Activated T-cell treated with anti-CD3 and anti-CD28 coated beads, Interleukin-2, amount 50 U/mL, for 24 hours (primary cell): ENCODE data around the gene METTL16.

Source experiments
- DNase-seq: peaks from one replicate; pipeline ENCODE4 v3.0.0-alpha.2; 2020
- H3K27ac Mint-ChIP-seq: 2 replicates; pipeline ENCODE4 v1.8.0; 2020; ENCODE audit warnings: mild to moderate bottlenecking, mixed read lengths
- H3K27me3 Mint-ChIP-seq: 2 replicates; pipeline ENCODE4 v1.8.0; 2020; ENCODE audit warnings: mixed read lengths
- H3K36me3 Mint-ChIP-seq: 2 replicates; pipeline ENCODE4 v1.8.0; 2020; ENCODE audit warnings: low read depth, mixed read lengths
- H3K4me1 Mint-ChIP-seq: 2 replicates; pipeline ENCODE4 v1.8.0; 2020; ENCODE audit warnings: low read depth, mixed read lengths
- H3K4me3 Mint-ChIP-seq: 2 replicates; pipeline ENCODE4 v1.8.0; 2020; ENCODE audit warnings: mild to moderate bottlenecking, moderate library complexity, mixed read lengths
- H3K9me3 Mint-ChIP-seq: 2 replicates; pipeline ENCODE4 v1.8.0; 2020; ENCODE audit warnings: mixed read lengths

The METTL16 gene

GRCh38 chr17:2427215-2427614, 84.5 kb downstream of the METTL16 start:
- Mint-ChIP-seq H3K9me3 (no peaks in the 10 kb centered on the region), H3K27ac (peak overlapping the region; percentile 40), H3K4me3 (no peak overlapping the region), H3K27me3 (no peaks in the 10 kb centered on the region), H3K36me3 (peaks cover 44% of the 10 kb centered on the region), H3K4me1 (no peaks in the 10 kb centered on the region)
- DNase-seq, result no peak

DNA sequence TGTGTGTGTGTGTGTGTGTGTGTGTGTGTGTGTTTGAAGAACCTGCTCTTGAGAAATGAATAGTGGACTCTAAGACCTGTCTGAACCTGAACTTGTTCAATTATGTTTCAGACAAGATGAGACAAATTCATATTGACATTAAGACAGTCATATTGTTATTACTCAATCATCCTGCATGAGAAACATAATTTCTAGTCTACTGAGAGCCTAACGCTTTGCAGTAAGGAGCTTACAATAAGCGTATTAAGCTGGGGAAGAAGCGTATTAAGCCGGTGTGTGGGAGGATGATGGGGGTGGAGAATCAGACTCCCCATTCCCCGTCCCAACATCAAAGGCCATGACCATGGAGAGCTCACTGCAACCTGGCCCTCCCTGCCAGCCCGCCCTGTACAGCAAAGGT, 88.4 kb downstream of the METTL16 start:
- H3K4me1 Mint-ChIP-seq, result no peaks in the 10 kb centered on the region
- H3K27me3 Mint-ChIP-seq, result no peaks in the 10 kb centered on the region
- H3K27ac Mint-ChIP-seq, result no peak overlapping the region
- no peaks in the 10 kb centered on the region for H3K9me3 Mint-ChIP-seq
- H3K36me3 Mint-ChIP-seq, result peaks cover 71% of the 10 kb centered on the region
- no peak overlapping the region for H3K4me3 Mint-ChIP-seq
- no peak for DNase-seq

DNA sequence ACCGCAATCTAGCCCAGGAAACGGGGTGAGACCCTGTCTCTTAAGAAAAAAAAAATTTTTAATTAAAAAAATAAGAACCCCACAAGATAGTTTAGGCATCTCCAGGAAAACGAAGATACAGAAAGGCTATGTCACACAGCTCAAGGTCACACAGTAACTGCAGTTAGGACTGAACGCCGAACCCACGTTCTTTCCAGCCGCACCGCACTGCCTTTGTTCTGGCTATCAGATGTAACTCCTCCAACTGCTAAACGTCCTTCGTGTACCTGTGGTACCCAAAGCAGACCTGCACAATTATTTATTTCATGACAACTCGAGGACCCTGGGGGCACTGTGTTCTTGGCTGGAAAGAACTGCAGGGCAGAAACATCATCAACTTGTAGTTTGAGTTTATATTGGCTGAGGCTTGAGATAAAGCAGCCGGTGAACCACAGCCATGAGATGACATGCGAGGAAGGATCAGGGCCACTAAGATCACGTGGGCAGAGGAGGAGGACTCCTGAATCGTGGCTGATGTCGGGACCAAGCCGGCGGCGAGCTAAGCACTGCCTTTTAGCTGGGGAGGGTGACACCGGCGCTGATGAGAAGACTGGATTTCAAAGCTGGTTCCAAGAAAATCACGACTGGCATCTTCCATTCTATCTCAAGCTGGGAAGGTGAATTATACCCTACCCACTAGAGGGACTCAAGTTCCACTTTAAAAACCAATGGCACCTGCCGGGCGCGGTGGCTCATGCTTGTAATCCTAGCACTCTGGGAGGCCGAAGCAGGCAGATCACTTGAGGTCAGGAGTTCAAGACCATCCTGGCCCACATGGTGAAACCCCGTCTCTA, 90.2 kb downstream of the METTL16 start:
- no peak overlapping the region for H3K27ac Mint-ChIP-seq
- H3K4me3 Mint-ChIP-seq, result no peak overlapping the region
- H3K9me3 Mint-ChIP-seq, result no peaks in the 10 kb centered on the region
- H3K27me3 Mint-ChIP-seq, result no peaks in the 10 kb centered on the region
- H3K4me1 Mint-ChIP-seq, result peaks cover 4% of the 10 kb centered on the region
- peaks cover 73% of the 10 kb centered on the region for H3K36me3 Mint-ChIP-seq
- DNase-seq, result no peak

DNA sequence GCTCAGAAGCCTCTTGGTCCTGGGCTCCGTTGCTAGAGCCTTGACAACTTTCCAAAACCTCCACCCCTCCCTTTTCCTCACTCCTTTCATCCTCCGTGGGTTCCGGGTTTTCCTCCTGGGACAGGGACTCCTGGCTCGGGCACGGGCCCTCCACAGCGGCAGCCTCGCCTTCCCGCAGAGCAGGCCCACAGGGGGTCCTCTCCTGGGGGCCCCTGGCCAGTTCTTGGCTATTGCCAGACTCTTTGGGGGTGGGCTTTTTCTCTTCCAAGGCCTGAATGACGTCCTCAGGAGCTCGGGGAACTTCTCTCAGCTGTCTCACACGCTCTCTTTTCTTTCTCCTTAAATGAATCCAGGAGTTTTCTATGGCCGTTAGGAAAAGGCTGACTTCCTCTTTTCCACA, 91.5 kb downstream of the METTL16 start:
- Mint-ChIP-seq H3K4me3 (no peak overlapping the region), H3K9me3 (no peaks in the 10 kb centered on the region), H3K36me3 (peaks cover 74% of the 10 kb centered on the region), H3K27me3 (no peaks in the 10 kb centered on the region), H3K27ac (peak overlapping the region; percentile 33), H3K4me1 (peaks cover 4% of the 10 kb centered on the region)
- no peak for DNase-seq

GRCh38 chr17:2419486-2419885, 92.2 kb downstream of the METTL16 start:
- H3K36me3 Mint-ChIP-seq, result peaks cover 77% of the 10 kb centered on the region

DNA sequence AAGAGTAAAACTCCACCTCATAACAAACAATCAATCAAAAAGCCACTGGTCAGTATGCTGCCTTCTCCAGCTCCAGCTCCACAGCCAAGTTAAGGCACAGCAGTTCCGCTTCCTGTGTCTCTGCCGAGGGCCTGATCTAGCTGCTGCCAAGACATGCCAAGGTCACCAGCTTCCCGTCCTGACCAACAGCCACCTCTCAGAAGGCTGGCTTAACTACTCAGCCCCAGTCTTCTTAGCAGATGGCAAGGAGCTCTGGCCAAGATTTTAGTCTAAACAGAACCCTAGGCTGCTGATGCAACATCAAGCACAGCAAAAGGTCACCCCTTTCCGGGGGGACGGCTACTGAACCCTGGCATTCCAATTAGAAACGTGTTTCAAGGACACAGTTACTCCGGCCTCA, 93.1 kb downstream of the METTL16 start:
- DNase-seq, result no peak
- H3K27ac Mint-ChIP-seq, result peak overlapping the region; percentile 52
- H3K27me3 Mint-ChIP-seq, result no peaks in the 10 kb centered on the region
- H3K9me3 Mint-ChIP-seq, result no peaks in the 10 kb centered on the region
- peaks cover 4% of the 10 kb centered on the region for H3K4me1 Mint-ChIP-seq
- H3K4me3 Mint-ChIP-seq, result no peak overlapping the region
- H3K36me3 Mint-ChIP-seq, result peaks cover 84% of the 10 kb centered on the region

More at GRCh38 chr17:2419486-2419885, 92.2 kb downstream of the METTL16 start:
- DNase-seq, result no peak
- Mint-ChIP-seq H3K27ac (peak overlapping the region; percentile 29), H3K9me3 (no peaks in the 10 kb centered on the region), H3K4me3 (no peak overlapping the region), H3K27me3 (no peaks in the 10 kb centered on the region), H3K4me1 (peaks cover 4% of the 10 kb centered on the region)

DNA sequence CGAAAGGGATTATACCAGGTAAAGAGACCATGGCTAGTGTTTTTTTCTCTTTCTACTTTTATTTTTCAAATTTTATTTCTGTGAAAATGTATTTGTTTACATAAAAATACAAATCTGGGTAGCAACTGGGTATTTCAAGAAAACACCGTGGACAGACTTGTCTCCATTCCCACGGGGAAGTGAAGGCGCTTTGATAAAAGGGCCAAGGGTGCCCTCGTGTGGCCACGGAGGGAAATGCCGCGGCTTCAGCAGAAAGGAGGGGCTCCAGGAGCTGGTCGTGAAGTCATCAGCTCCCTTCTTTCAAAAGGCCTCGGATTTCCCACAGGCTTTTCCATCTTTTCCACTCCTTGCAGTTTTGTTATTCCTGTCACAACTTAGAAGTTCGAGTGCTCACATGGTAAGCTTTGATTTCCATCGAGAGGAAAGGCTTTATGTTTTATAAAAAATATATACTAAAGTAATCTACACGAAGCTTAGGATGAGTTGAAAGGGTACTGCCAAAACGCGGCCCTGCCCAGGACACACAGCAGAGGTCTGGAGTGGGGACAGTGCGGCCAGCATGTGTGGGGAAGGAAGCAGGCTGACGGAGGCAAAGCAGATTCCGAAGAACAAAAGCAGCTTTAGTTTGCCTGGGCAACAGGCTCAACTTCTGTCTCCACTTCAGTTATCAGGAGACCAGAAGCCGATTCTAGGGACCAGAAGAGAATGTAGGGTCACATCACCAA, 95.5 kb downstream of the METTL16 start:
- H3K4me3 Mint-ChIP-seq, result no peak overlapping the region
- H3K27me3 Mint-ChIP-seq, result no peaks in the 10 kb centered on the region
- H3K4me1 Mint-ChIP-seq, result peaks cover 4% of the 10 kb centered on the region
- H3K27ac Mint-ChIP-seq, result peak overlapping the region; percentile 76
- peaks cover 82% of the 10 kb centered on the region for H3K36me3 Mint-ChIP-seq
- no peaks in the 10 kb centered on the region for H3K9me3 Mint-ChIP-seq
- DNase-seq, result peak; percentile 90

- H3K36me3 Mint-ChIP-seq, result peaks cover 80% of the 10 kb centered on the region
- H3K4me1 Mint-ChIP-seq, result peaks cover 4% of the 10 kb centered on the region
- peak overlapping the region; percentile 26 for H3K27ac Mint-ChIP-seq
- no peaks in the 10 kb centered on the region for H3K9me3 Mint-ChIP-seq
- H3K27me3 Mint-ChIP-seq, result no peaks in the 10 kb centered on the region
- H3K4me3 Mint-ChIP-seq, result no peak overlapping the region
- no peak for DNase-seq
Measured at GRCh38 chr17:2415081-2415480, 96.6 kb downstream of the METTL16 start.

DNA sequence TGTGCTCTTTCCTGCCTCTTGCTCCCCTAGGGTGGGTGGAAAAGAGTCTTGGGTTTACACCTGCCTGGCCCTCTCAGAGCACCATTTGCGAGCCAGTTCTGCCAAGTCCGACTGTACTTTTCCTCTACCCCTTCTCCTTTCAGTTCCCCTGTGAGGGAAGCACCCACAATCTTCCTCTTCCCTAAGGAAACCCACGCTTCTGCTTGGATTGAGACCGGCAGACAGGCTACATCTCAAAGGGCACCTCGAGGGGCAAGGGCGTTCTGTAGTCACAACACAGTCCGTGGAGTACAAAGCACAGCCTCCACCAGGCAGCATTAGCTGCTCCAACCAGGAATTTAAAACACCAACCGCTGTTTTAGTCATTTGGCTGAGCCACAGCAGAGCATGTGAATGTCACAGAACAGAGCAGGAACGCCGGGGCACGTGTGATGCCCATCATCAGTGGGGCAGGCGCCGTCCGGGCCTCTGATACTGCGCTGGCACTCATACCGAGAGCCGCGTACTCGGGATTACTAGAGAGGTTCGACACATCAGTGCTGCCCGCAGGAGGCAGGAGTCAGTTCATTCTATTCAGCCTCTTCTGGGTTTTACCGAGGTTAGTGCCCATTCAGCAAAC, 97.1 kb downstream of the METTL16 start:
- no peaks in the 10 kb centered on the region for H3K27me3 Mint-ChIP-seq
- peak overlapping the region; percentile 57 for H3K27ac Mint-ChIP-seq
- peaks cover 4% of the 10 kb centered on the region for H3K4me1 Mint-ChIP-seq
- no peak overlapping the region for H3K4me3 Mint-ChIP-seq
- H3K9me3 Mint-ChIP-seq, result no peaks in the 10 kb centered on the region
- H3K36me3 Mint-ChIP-seq, result peaks cover 74% of the 10 kb centered on the region
- no peak for DNase-seq

GRCh38 chr17:2412561-2413021, 99.1 kb downstream of the METTL16 start:
- H3K4me3 Mint-ChIP-seq, result no peak overlapping the region
- peak overlapping the region; percentile 44 for H3K27ac Mint-ChIP-seq
- DNase-seq, result no peak
- no peaks in the 10 kb centered on the region for H3K27me3 Mint-ChIP-seq
- H3K4me1 Mint-ChIP-seq, result peaks cover 2% of the 10 kb centered on the region
- H3K9me3 Mint-ChIP-seq, result no peaks in the 10 kb centered on the region
- H3K36me3 Mint-ChIP-seq, result peaks cover 55% of the 10 kb centered on the region

GRCh38 chr17:2410951-2411350, 100.7 kb downstream of the METTL16 start:
- no peak overlapping the region for H3K4me3 Mint-ChIP-seq
- no peak for DNase-seq
- no peaks in the 10 kb centered on the region for H3K9me3 Mint-ChIP-seq
- no peak overlapping the region for H3K27ac Mint-ChIP-seq
- H3K27me3 Mint-ChIP-seq, result no peaks in the 10 kb centered on the region
- H3K36me3 Mint-ChIP-seq, result peaks cover 50% of the 10 kb centered on the region
- peaks cover 12% of the 10 kb centered on the region for H3K4me1 Mint-ChIP-seq

- Mint-ChIP-seq H3K36me3 (peaks cover 33% of the 10 kb centered on the region), H3K4me1 (peaks cover 34% of the 10 kb centered on the region)
Measured at GRCh38 chr17:2406903-2407790, 104.5 kb downstream of the METTL16 start.

DNA sequence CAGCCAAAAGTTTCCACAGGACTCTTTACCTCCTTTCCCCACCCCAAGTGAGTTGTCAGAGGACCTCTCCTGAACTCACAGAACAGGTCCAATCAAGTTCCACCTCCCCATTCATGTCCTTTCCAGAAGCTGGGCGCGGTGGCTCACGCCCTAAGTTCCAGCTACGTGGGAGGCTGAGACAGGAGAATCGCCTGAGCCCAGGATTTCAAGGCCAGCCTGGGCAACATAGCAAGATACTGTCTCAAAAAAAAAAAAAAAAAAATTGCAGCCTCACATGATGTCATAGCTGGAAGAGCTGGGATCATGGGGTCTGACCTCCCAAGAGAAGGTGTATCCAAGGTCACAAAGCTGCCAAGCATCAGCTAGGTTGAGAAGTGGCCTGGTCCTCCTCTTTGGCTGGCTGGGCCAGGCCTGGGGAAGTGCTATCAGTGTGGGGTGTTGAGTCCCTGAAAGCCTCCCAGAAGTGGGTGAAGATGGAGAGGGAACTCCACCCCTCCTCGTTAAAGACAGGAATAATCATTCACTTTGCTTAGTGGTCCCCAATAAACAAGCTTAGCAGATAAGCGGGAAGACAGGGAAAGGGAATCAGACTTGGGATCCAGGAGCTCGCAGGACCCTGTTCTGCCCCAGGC, 105.3 kb downstream of the METTL16 start:
- Mint-ChIP-seq H3K4me3 (no peak overlapping the region), H3K4me1 (peaks cover 39% of the 10 kb centered on the region)

More at GRCh38 chr17:2406903-2407790, 104.5 kb downstream of the METTL16 start:
- peak overlapping the region; percentile 88 for H3K27ac Mint-ChIP-seq
- H3K27me3 Mint-ChIP-seq, result no peaks in the 10 kb centered on the region
- DNase-seq, result no peak
- H3K4me3 Mint-ChIP-seq, result no peak overlapping the region
- H3K9me3 Mint-ChIP-seq, result no peaks in the 10 kb centered on the region

More for the DNA sequence above, 105.3 kb downstream of the METTL16 start:
- Mint-ChIP-seq H3K9me3 (no peaks in the 10 kb centered on the region), H3K27me3 (no peaks in the 10 kb centered on the region), H3K27ac (peak overlapping the region; percentile 88), H3K36me3 (peaks cover 33% of the 10 kb centered on the region)
- DNase-seq, result no peak
